HepG2 (cell line): ENCODE data around the gene PCGF5. TPM values are rescaled to one million over a fixed set of nuclear protein-coding genes. Genes with fewer than 3 reads are reported as not detected.

Source experiments
- ARHGAP35 ChIP-seq: sonication (generic); formaldehyde crosslinking; IDR thresholded peaks from 2 replicates; pipeline ENCODE4 v1.9.0; 2022; ENCODE audit warnings: mild to moderate bottlenecking, inconsistent platforms, moderate library complexity, missing genetic modification reagents, borderline replicate concordance
- BHLHE40 ChIP-seq: IDR thresholded peaks from 2 replicates; pipeline ENCODE4 v1.6.1; 2011; ENCODE audit warnings: low read length, improper control_type of control experiment
- CREBL2 ChIP-seq: sonication (generic); formaldehyde crosslinking; IDR thresholded peaks from 2 replicates; pipeline ENCODE4 v1.8.1; 2023; ENCODE audit warnings: missing genetic modification reagents, mild to moderate bottlenecking, borderline replicate concordance
- DR1 ChIP-seq: sonication (generic); formaldehyde crosslinking; IDR thresholded peaks from 2 replicates; pipeline ENCODE4 v1.8.0; 2021; ENCODE audit warnings: mild to moderate bottlenecking, missing genetic modification reagents, inconsistent platforms
- DRAP1 ChIP-seq: IDR thresholded peaks from 2 replicates; pipeline ENCODE4 v1.6.1; 2016; ENCODE audit warnings: missing genetic modification reagents, missing compliant biosample characterization
- FOXP1 ChIP-seq, 2 experiments: fragments of 450-650 bp in 1 of 2; IDR thresholded peaks; 2 replicates each; pipeline ENCODE4 v1.6.1; 2017 to 2018; ENCODE audit warnings: antibody characterized with exemption in 1 of 2
- GRHL1 ChIP-seq: sonication (generic); formaldehyde crosslinking; conservative IDR thresholded peaks from 2 replicates; pipeline ENCODE4 v1.8.0; 2022; ENCODE audit warnings: missing genetic modification reagents
- HDAC1 ChIP-seq: sonication (generic); formaldehyde crosslinking; IDR thresholded peaks from 2 replicates; pipeline ENCODE4 v1.5.1; 2020; ENCODE audit warnings: mild to moderate bottlenecking, missing genetic modification reagents
- IRF9 ChIP-seq: sonication (generic); formaldehyde crosslinking; IDR thresholded peaks from 2 replicates; pipeline ENCODE4 v1.8.0; 2022; ENCODE audit warnings: missing genetic modification reagents, mild to moderate bottlenecking, borderline replicate concordance
- IRX3 ChIP-seq: sonication (generic); formaldehyde crosslinking; IDR thresholded peaks from 2 replicates; pipeline ENCODE4 v1.8.1; 2023; ENCODE audit warnings: mild to moderate bottlenecking, low read depth, missing genetic modification reagents, borderline replicate concordance
- ISL2 ChIP-seq: sonication (generic); formaldehyde crosslinking; IDR thresholded peaks from 2 replicates; pipeline ENCODE4 v1.5.0; 2020; ENCODE audit warnings: missing genetic modification reagents
- JUN ChIP-seq: sonication (generic); formaldehyde crosslinking; IDR thresholded peaks from 2 replicates; pipeline ENCODE4 v1.4.0; 2020; ENCODE audit warnings: mild to moderate bottlenecking, missing genetic modification reagents
- KAT7 ChIP-seq: IDR thresholded peaks from 2 replicates; pipeline ENCODE4 v1.6.1; 2018; ENCODE audit warnings: borderline replicate concordance, missing compliant biosample characterization
- KLF15 ChIP-seq: sonication (generic); formaldehyde crosslinking; IDR thresholded peaks from 2 replicates; pipeline ENCODE4 v1.8.1; 2023; ENCODE audit warnings: borderline replicate concordance, mild to moderate bottlenecking, inconsistent platforms, missing genetic modification reagents, mixed read lengths
- MTF1 ChIP-seq: sonication (generic); formaldehyde crosslinking; IDR thresholded peaks from 2 replicates; pipeline ENCODE4 v1.5.0; 2020; ENCODE audit warnings: missing genetic modification reagents
- POLR2AphosphoS2 ChIP-seq: IDR thresholded peaks from 2 replicates; pipeline ENCODE4 v1.6.1; 2011; ENCODE audit warnings: low read depth, low read length, improper control_type of control experiment
- RAD51 ChIP-seq: fragments of 450-650 bp; IDR thresholded peaks from 2 replicates; pipeline ENCODE4 v1.6.1; 2016; ENCODE audit warnings: borderline replicate concordance
- SAP130 ChIP-seq: IDR thresholded peaks from 2 replicates; pipeline ENCODE4 v1.6.1; 2016; ENCODE audit warnings: low read depth
- SATB2 ChIP-seq: sonication (generic); formaldehyde crosslinking; IDR thresholded peaks from 2 replicates; pipeline ENCODE4 v1.5.0; 2020; ENCODE audit warnings: missing genetic modification reagents
- SP140L ChIP-seq: sonication (generic); formaldehyde crosslinking; IDR thresholded peaks from 2 replicates; pipeline ENCODE4 v1.4.0; 2020; ENCODE audit warnings: missing genetic modification reagents, borderline replicate concordance
- SSRP1 ChIP-seq: IDR thresholded peaks from 2 replicates; pipeline ENCODE4 v1.6.1; 2016; ENCODE audit warnings: control low read depth
- TAF15 ChIP-seq: fragments of 200-400 bp; formaldehyde crosslinking; IDR thresholded peaks from one replicate; pipeline ENCODE4 v1.6.1; 2018; ENCODE audit warnings: mild to moderate bottlenecking, low read depth, low read length; ENCODE audit not compliant: poor library complexity, severe bottlenecking
- XBP1 ChIP-seq: sonication (generic); formaldehyde crosslinking; IDR thresholded peaks from 2 replicates; pipeline ENCODE4 v1.5.0; 2020; ENCODE audit warnings: missing genetic modification reagents
- ZBTB20 ChIP-seq: sonication (generic); formaldehyde crosslinking; IDR thresholded peaks from 2 replicates; pipeline ENCODE4 v1.8.1; 2023; ENCODE audit warnings: missing genetic modification reagents, low read depth, mild to moderate bottlenecking, borderline replicate concordance
- ZNF20 ChIP-seq: sonication (generic); formaldehyde crosslinking; IDR thresholded peaks from 2 replicates; pipeline ENCODE4 v1.4.0; 2020; ENCODE audit warnings: mild to moderate bottlenecking, moderate library complexity, missing genetic modification reagents
- ZNF709 ChIP-seq: sonication (generic); formaldehyde crosslinking; IDR thresholded peaks from 2 replicates; pipeline ENCODE4 v1.5.0; 2020; ENCODE audit warnings: mild to moderate bottlenecking, missing genetic modification reagents
- polyA plus RNA-seq, 8 experiments: library from polyadenylated mRNA; depleted of rRNA in 3 of 8; stranded (reverse) in 7 of 8; unstranded in 1 of 8; fragments of >200 nt; fragmentation: Illumina TruSeq in 4 of 8; extraction: Trizol in 4 of 8; gene quantifications; 2 replicates each; pipeline versions ENCODE4 v1.2.1 to v1.2.3, GENCODE V29; 2011 to 2016; ENCODE audit warnings: low read depth in 4 of 8, missing spikeins in 1 of 8, mixed read lengths in 1 of 8; ENCODE audit not compliant: insufficient read depth in 1 of 8
- total RNA-seq, 5 experiments: library from RNA; depleted of rRNA; stranded (reverse); fragments of >200 nt; fragmentation: Illumina TruSeq; extraction: Trizol; gene quantifications; 2 replicates each; pipeline ENCODE4 v1.2.3, GENCODE V29; 2016; ENCODE audit warnings: low read depth in 1 of 5

The PCGF5 gene
- total and polyA plus RNA-seq, 2 of the 13 experiments (the other 11 are each of a cell fraction or from before 2014, with no cell fraction given) = 61.3 to 138 TPM

GRCh38 chr10:91220194-91220953, at the start of gene PCGF5 (continued):
- TF ChIP-seq TAF15 = no peak
- peak; percentile 58; the same call in 1 of the 2 replicates for TF ChIP-seq DR1
- peak; percentile 75 for TF ChIP-seq SAP130
- no peak; the same call in 1 of the 2 replicates for TF ChIP-seq CREBL2
- no peak for TF ChIP-seq IRX3 (CRISPR knock-in tag)
- TF ChIP-seq SSRP1 (CRISPR knock-in tag) = peak; percentile 90
- TF ChIP-seq IRF9 (CRISPR knock-in tag) = peak; percentile 47
- peak; percentile 80; the same call in 1 of the 2 replicates for TF ChIP-seq KAT7
- no peak for TF ChIP-seq JUN (CRISPR knock-in tag)
- TF ChIP-seq FOXP1 (IDR thresholded peaks at IDR 0.05) = no peak; the same call in 1 of the 2 replicates
- no peak for TF ChIP-seq FOXP1 (CRISPR knock-in tag; IDR thresholded peaks at IDR 0.05)
- TF ChIP-seq SATB2 (CRISPR knock-in tag) = no peak
- no peak for TF ChIP-seq RAD51
- no peak for TF ChIP-seq ISL2 (CRISPR knock-in tag)
- no peak; the same call in 1 of the 2 replicates for TF ChIP-seq KLF15
- peak; percentile 56; the same call in 1 of the 2 replicates for TF ChIP-seq HDAC1 (CRISPR knock-in tag)
- TF ChIP-seq DRAP1 (CRISPR knock-in tag) = no peak
- no peak for TF ChIP-seq SP140L
- TF ChIP-seq XBP1 (CRISPR knock-in tag) = no peak
- 0 out of 2 replicates have a peak, but pooled peaks have one; percentile 71 for TF ChIP-seq ZNF20 (CRISPR knock-in tag)
- no peak for TF ChIP-seq MTF1
- TF ChIP-seq ZNF709 (CRISPR knock-in tag) = peak; percentile 65
- TF ChIP-seq GRHL1 (CRISPR knock-in tag) = no peak
- no peak for TF ChIP-seq ARHGAP35 (CRISPR knock-in tag)
- TF ChIP-seq ZBTB20 = 0 out of 2 replicates have a peak, but pooled peaks have one; percentile 41
- TF ChIP-seq POLR2AphosphoS2 = peak; percentile 33; the same call in 1 of the 2 replicates
- TF ChIP-seq BHLHE40 = 0 out of 2 replicates have a peak, but pooled peaks have one; percentile 2
